T-helper 1 cell treated with Interleukin-12 subunit alpha and Interleukin-12 subunit beta and Interleukin-4 antibody, amounts not matched to agents 30 ng/mL and 1 ng/mL, for 36 hours (primary cell): ENCODE data around the gene SNAI3. TPM values are rescaled to one million over a fixed set of nuclear protein-coding genes. Genes with fewer than 3 reads are reported as not detected.

Experiments used
- intact Hi-C: fragments of 100-400 bp; cut with micrococcal nuclease; formaldehyde crosslinking; loops from one replicate; pipeline ENCODE4 v1.15.1; 2024
- total RNA-seq: library from RNA; stranded (reverse); gene quantifications from 2 replicates; pipeline ENCODE4 v1.2.3, GENCODE V29; 2022

The SNAI3 gene
- total RNA-seq, 1 donor from 2014 or later = 12.1 TPM

- intact Hi-C loops = loop anchor here (5.0 kb wide), 1 partner anchor 66 kb away; no protein-coding TSS in a partner anchor
Measured at GRCh38 chr16:88636488-88637265, 49.6 kb downstream of the SNAI3 start.

- intact Hi-C loops = loop anchor here (5.0 kb wide), 1 partner anchor 67 kb away; no protein-coding TSS in a partner anchor
Measured at GRCh38 chr16:88635671-88636319, 50.5 kb downstream of the SNAI3 start.

GRCh38 chr16:88634994-88635670 lies 51.2 kb downstream of the SNAI3 start:
- intact Hi-C loops = loop anchor here (1.0 to 5.0 kb wide), 3 partner anchors 16 to 67 kb away; partner anchors contain the start of genes CYBA and MVD

- intact Hi-C loops = loop anchor here (1.0 kb wide), 2 partner anchors 17 to 29 kb away; partner anchors contain the start of genes CYBA and MVD
Measured at GRCh38 chr16:88634141-88634993, 51.9 kb downstream of the SNAI3 start.

GRCh38 chr16:88633684-88634140 lies 52.6 kb downstream of the SNAI3 start:
- intact Hi-C loops = loop anchor here (1.0 kb wide), 2 partner anchors 18 to 30 kb away; partner anchors contain the start of genes CYBA and MVD

- intact Hi-C loops = no loop called here
Measured at GRCh38 chr16:88632587-88632930, 53.7 kb downstream of the SNAI3 start.

GRCh38 chr16:88631920-88632586 lies 54.3 kb downstream of the SNAI3 start:
- intact Hi-C loops = no loop called here

- intact Hi-C loops = no loop called here
Measured at GRCh38 chr16:88631384-88631783, 54.9 kb downstream of the SNAI3 start.

GRCh38 chr16:88630941-88631340 lies 55.4 kb downstream of the SNAI3 start:
- intact Hi-C loops = no loop called here

GRCh38 chr16:88630433-88630832 lies 55.9 kb downstream of the SNAI3 start:
- intact Hi-C loops = no loop called here

GRCh38 chr16:88629835-88630234 lies 56.5 kb downstream of the SNAI3 start:
- intact Hi-C loops = no loop called here

GRCh38 chr16:88628512-88628974 lies 57.8 kb downstream of the SNAI3 start:
- intact Hi-C loops = no loop called here

Other genes starting within 250 kb of the SNAI3 start
- gene ZFPM1, start 233.2 kb downstream of the SNAI3 start, total RNA-seq = 11.6 and 14.0 TPM in 2 replicates
- 92.9 and 99.6 TPM in 2 replicates for gene ZC3H18, start 116.1 kb downstream of the SNAI3 start, total RNA-seq
- not detected in 2 replicates for gene IL17C, start 47.9 kb downstream of the SNAI3 start, total RNA-seq
- 554 and 567 TPM in 2 replicates for gene CYBA, start 35.5 kb downstream of the SNAI3 start, total RNA-seq
- gene MVD, start 23.4 kb downstream of the SNAI3 start, total RNA-seq = 86.1 and 87.5 TPM in 2 replicates
- 132 and 139 TPM in 2 replicates for gene RNF166, start 19.9 kb upstream of the SNAI3 start, total RNA-seq
- gene CTU2, start 20.0 kb upstream of the SNAI3 start, total RNA-seq = 33.3 and 34.5 TPM in 2 replicates
- gene PIEZO1, start 98.7 kb upstream of the SNAI3 start, total RNA-seq = 230 and 240 TPM in 2 replicates
- gene CDT1, start 117.3 kb upstream of the SNAI3 start, total RNA-seq = 69.6 and 78.9 TPM in 2 replicates
- gene APRT, start 125.4 kb upstream of the SNAI3 start, total RNA-seq = 164 TPM in 2 replicates
- gene GALNS, start 170.4 kb upstream of the SNAI3 start, total RNA-seq = 42.0 and 42.2 TPM in 2 replicates
- gene TRAPPC2L, start 170.6 kb upstream of the SNAI3 start, total RNA-seq = 50.0 and 63.3 TPM in 2 replicates
- gene PABPN1L, start 180.2 kb upstream of the SNAI3 start, total RNA-seq = not detected in 2 replicates